ENCODE results near the gene TBC1D22A.
A peak's percentile ranks its signal among the peaks of the same experiment; 100 is the strongest.

TBC1D22A gene

GRCh38 chr22:47199261-47199978 is 437.0 kb downstream of the TBC1D22A start:
- no peak for DNase-seq

DNA sequence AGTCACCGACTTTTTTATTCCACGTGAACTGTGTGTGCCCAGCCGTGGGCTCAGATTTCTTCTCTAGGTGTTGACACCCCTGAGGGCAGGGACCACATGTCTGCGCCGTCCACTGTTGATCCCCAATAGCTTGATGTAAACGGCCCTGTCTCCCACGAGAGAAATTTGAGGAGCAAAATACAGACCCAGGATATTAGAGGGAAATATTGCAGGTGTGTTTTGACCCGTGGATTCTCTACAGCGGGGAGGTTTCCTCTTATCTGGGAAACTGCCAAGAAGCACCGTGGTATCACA is 437.5 kb downstream of the TBC1D22A start:
- DNase-seq = no peak

GRCh38 chr22:47200273-47201051 is 438.0 kb downstream of the TBC1D22A start:
- DNase-seq = no peak

DNA sequence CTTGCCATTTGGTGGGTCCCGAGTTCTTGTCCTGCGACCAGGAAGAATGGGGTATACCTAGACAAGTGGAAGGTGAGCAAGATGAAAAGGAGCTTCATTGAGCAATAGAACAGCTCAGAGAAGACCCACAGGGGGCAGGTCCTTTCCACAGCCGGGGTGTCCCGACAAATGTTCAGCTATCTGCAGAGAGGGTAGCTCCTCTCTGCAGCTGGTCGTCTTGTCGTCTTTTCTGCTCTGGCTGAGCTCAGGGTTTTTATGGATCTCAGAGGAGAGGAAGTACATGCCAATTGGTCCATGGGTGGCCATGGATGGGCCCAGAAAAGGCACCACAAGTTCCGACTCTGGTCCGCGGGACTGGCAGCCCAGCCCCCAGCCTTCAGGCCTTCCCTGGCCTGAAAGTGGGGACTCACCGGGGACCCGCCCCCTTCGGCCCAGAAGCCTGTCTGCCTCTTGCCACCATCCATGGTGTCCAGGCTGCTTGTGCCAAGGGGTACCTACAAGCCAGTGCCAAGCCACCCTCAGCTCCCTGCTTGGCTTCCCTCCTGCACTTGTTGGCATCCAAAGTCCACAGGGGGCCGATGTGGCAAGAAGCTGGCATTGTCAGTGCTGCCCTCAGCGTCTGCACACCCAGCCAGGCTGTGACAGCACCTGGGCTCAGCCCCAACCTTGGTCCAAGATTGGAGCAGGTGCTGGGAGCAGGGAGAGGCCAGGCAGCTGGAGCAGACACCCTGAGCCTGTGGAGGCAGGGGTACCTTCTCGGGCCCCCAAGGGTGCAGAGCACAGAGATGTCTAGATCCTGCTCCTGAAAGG is 438.9 kb downstream of the TBC1D22A start:
- DNase-seq = no peak

DNA sequence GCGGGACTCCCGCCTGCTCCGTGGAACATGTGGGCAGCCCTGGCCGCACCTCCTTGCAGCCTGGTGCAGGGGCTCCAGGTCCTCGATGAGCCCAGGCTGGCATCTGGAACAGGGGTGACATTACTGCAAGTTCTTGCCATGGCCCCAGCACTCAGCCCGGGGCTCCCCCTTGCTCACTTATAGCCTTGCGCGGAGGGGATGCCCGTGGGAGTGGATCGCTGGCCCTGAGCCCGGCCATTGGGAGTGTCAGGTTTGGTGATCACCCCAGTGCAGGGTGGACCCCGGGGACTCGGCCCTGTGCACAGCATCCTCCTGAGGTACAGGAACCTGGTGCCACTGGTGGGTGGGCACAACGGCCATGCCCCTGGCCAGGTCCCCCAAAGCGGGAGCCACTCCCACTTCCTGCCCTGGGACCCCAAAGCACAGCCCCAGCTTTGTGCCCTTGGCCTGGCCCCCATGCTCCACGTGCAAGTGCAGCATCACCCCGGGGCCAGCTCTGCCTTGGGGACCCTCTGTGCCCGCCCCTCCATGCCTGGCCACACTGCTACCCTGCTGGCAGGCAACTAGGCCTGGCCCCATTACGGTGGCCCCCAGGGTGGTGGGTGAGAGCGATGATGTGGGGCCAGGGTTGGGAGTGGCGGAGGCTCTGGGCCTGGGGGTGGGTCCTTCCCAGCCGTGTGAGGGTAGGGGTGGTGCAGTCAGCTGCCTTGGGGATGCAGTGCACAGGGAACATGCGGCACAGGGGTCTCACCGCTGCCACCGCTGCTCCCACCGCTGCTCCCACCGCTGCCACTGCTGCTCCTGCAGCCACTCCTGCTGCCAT is 439.8 kb downstream of the TBC1D22A start:
- DNase-seq = no peak

- DNase-seq = no peak
Observed at GRCh38 chr22:47202819-47203553, 440.5 kb downstream of the TBC1D22A start.

GRCh38 chr22:47203554-47203991 is 441.1 kb downstream of the TBC1D22A start:
- DNase-seq = no peak

DNA sequence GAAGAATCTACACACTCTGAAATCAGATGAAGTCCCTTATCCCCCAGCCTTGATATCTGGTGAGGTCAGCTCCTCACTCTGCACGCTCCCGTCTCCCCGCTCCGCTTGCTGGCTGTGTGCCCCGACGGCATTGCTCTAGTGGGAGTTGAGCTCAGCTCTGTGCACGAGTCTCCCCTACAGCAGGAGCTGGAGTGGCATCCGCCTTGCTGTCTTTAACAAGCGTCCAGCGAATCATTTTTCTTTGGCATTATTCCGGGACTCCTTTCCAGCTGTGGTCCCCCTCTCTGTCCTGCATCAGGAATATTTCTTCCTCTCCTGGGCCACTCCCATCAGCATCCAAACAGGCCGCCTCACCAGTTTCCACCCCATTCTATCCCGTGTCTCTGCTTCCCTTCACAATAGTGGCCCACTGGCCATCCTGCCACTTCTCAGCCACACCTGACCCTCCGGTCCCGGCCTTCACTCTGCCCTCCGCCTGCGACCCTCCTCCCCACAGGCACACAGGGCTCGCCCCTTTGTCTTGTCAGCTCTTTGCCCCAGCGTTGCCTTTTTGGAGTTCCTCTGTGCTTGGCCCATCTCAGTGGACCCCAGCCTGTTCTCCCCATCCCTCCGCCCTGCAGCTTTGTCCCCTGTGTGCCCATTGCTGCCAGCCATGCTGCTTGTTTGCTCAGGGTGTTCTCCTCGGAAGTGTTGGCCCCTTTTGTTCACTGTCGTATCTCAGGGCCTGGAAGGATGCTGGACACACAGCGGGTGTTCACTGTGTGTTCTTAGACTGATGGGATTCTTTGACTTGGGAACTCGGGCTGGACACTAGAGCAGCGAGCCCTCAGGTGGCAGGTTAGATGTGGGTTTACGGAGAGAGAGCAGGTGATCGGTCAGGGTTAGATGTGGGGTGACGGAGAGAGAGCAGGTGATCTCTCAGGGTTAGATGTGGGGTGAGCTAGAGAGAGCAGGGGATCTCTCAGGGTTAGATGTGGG is 441.8 kb downstream of the TBC1D22A start:
- no peak for DNase-seq

DNA sequence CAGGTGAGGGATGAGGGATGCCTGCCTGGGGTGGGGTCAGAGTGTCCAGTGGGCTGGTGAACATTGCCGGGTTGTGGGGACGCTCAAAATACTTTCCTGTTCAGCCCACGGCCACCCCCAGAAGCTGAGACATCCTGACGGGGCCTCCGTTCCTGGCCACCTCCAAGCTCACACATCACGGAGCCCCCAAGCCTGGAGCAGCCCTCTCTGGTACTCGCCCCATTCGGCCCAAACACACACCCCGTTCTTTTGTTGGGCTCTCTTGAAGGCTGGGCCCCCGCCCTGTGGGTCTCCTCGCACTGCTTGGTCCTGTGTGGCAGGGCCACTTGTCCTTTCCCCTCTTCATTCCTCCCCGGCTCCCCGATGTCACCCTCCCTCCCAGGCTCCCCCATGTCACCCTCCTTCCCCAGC is 442.6 kb downstream of the TBC1D22A start:
- no peak for DNase-seq

GRCh38 chr22:47205554-47205953 is 443.1 kb downstream of the TBC1D22A start:
- DNase-seq = no peak

GRCh38 chr22:47206164-47206563 is 443.7 kb downstream of the TBC1D22A start:
- peak; percentile 9 for DNase-seq

- no peak for DNase-seq
Observed at GRCh38 chr22:47206666-47207218, 444.3 kb downstream of the TBC1D22A start.

DNA sequence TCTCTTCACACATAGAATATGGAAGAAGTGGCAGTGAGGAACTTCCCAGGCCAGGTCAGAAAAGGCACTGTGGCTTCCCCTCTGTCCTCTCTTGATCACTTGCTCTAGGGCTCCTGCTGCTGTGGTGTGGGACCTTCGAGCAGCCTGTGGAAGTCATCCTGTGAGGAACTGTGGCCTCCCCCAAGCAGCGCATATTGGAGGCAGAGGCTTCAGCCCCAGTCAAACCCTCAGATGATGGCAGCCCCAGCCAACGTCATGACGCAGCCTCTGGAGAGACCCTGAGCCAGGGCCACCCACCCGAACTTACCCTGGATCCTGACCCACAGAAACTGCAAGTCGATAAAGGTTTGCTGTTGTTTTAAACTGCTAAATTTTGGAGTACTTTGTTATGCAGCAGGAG is 444.9 kb downstream of the TBC1D22A start:
- no peak for DNase-seq

GRCh38 chr22:47207846-47208554 is 445.6 kb downstream of the TBC1D22A start:
- no peak for DNase-seq

GRCh38 chr22:47208630-47209029 is 446.2 kb downstream of the TBC1D22A start:
- no peak for DNase-seq

GRCh38 chr22:47209040-47209514 is 446.6 kb downstream of the TBC1D22A start:
- DNase-seq = no peak

- no peak for DNase-seq
Observed at GRCh38 chr22:47209547-47210023, 447.1 kb downstream of the TBC1D22A start.

GRCh38 chr22:47210112-47210657 is 447.7 kb downstream of the TBC1D22A start:
- no peak for DNase-seq

DNA sequence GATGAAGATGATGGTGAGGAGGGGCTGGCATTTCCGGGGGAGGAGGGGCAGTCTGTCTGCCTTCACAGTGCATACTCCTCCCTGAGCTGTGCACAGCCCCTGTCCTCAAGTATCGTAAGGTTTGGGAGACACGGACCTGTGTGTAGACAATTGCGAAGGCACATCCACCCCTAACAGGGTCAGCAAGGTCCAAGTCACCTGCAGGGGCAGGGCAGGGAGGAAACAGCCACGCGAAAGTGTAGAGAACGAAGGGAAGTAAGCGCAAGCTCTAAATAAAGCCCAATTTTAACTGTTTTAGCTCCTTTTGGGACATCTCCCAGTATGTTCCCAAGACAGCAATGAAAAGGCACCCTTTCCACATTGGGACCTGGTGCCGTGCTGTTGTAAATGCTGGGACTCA is 448.2 kb downstream of the TBC1D22A start:
- no peak for DNase-seq

Measured in hematopoietic multipotent progenitor cell treated with erythropoietin and hydrocortisone succinate and interleukin-3 and kit ligand, for 4 days (in vitro differentiated cells).